Stimulated activated CD8-positive, alpha-beta memory T cell treated with anti-CD3 and anti-CD28 coated beads, Interleukin-12 subunit alpha, Interleukin-12 subunit beta, amount 100 ng/mL, for 24 hours (primary cell): ENCODE measurements around the gene VIPR1.

Experiments used
- DNase-seq: peaks from one replicate; pipeline ENCODE4 v3.0.0-alpha.2; 2020; ENCODE audit errors: extremely low read depth

VIPR1 gene, protein sequence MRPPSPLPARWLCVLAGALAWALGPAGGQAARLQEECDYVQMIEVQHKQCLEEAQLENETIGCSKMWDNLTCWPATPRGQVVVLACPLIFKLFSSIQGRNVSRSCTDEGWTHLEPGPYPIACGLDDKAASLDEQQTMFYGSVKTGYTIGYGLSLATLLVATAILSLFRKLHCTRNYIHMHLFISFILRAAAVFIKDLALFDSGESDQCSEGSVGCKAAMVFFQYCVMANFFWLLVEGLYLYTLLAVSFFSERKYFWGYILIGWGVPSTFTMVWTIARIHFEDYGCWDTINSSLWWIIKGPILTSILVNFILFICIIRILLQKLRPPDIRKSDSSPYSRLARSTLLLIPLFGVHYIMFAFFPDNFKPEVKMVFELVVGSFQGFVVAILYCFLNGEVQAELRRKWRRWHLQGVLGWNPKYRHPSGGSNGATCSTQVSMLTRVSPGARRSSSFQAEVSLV

DNA sequence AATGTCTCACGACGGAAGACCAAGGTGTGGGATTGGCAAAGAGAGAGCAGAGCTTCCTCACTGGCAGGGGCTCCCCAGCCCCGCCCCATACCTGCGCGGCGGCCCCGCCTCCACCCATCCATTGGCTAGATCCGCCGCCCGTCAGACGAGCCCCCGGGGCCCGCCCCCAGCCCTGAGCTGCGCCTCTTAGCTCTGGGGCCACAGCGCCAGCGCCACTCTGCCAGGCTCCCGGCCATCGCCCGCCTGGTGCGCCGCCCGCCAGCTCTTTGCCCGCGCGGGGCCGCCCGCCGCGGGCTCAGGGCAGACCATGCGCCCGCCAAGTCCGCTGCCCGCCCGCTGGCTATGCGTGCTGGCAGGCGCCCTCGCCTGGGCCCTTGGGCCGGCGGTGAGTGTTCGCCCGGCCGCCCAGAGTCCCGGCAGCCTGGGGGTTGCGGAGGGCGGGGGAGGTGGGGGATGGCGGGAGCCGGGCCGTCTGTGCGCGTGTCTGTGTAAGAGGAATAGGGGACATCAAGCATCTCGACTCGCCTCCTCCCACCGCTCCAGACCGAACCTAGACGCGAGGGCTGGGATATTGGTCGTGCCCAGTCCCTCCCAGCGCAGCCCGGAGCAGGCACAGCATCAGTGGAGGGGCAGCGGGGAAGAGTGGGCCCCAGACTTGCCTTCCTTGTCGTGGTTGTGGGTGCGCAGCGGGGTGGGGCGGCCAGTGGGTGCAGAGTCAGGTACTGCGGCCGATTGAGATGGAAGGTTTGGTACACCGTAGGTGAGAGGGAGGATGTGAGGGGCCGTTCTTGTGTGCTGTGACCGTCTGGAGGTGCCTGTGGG is at the start of gene VIPR1:
TSS of gene VIPR1 (plus strand) at position 215 of the 822 bp plus-strand sequence. CDS start at position 308, 93 bp downstream.
- DNase-seq = peak; percentile 73

DNA sequence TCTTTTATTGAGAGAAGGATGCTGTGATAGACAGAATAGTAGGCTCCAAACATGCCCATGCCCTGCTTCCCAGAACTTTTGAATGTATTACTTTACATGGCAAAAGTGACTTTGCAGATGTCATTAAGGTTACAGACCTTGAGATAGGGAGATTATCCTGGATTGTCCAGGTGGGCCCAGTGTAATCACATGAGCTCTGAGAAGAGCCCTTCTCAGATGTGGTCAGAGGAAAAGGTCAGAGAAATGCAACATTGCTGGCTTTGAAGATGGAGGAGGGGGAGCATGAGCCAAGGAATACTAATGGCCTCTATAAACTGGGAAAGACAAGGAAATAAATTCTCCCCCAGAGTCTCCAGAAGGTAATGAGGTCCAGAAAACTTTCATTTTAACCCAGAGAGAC is 46.2 kb upstream of the VIPR1 start:
- DNase-seq = no peak

- DNase-seq = no peak
Observed at GRCh38 chr3:42459151-42459550, 43.3 kb upstream of the VIPR1 start.

DNA sequence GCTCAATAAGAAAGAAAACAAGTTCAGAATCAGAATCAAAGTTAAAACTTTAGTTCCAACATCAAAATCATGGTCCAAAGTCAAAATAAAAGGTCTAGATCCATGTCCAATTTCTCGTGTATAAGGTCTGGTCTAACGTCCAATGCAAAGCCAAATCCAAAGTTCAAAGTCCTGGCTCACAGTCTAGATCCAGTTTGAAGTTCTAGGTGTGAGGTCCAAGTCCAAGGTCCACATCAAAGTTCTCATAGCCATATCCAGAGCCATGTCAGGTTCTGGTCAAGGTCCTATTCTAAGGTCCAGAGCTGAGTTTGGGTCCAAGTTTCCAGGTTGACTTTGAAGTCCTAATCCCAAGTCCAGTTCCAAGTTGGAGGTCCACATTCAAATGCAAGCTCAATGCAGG is 40.7 kb upstream of the VIPR1 start:
- DNase-seq = no peak

DNA sequence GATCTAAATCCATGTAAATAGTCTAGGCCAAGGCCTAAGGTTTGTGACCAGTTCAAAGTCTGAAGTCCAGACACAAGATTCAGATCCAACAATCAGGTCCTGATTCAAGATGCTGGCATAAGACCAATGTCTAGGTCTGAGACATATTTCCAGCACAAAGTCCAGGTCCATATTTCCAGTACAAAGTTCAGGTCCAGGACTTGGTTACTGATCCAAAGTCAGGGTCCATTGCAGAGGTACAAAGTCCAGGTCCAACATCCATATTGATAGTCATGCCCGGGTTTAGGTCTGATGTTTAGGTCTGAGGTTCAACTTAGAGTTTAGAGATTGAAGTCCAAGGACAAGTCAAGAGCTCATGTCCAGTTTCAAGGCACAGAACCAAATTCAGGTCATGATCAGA is 39.4 kb upstream of the VIPR1 start:
- DNase-seq = no peak

DNA sequence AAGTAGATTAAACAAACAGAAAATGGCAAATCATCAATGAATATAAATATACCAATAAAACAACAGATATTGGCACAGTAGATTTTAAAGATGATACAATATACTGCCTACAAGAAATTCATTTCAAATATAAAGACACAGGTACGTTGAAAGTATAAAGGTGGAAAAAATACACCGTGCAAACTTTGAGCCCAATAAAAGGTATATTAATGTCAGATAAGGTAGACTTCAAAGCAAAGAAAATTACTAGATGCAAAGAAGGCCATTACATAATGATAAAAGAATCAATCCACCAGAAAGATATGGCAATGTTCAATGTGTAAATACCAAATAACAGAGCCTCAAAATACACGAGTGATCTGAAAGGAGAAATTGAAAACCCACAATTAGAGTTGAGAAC is 34.3 kb upstream of the VIPR1 start:
- DNase-seq = no peak

- DNase-seq = no peak
Observed at GRCh38 chr3:42472555-42472954, 29.9 kb upstream of the VIPR1 start.

GRCh38 chr3:42473083-42473932 is 29.1 kb upstream of the VIPR1 start:
- no peak for DNase-seq

GRCh38 chr3:42476225-42477125 is 26.0 kb upstream of the VIPR1 start:
- DNase-seq = no peak

DNA sequence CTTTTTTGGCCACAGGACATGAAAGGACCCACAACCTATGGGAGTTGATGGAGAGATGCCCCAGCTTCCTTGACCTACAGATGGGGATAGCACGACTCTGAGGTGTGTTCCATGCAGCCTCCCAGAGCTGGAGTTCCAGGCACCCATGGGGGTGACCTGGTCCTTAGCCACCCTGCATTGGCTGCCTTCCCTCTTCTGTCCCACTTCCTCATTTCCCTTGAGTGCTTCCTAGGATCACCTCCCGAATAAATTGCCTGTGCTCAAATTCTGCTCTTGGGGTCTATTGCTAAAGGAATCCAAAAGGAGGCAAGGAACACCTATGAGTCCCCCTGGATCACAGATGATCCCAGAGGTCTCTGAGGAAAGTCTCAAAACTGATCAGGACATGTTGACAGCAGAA is 24.7 kb upstream of the VIPR1 start:
- DNase-seq = no peak

- DNase-seq = no peak
Observed at GRCh38 chr3:42478830-42479229, 23.6 kb upstream of the VIPR1 start.

- no peak for DNase-seq
Observed at GRCh38 chr3:42486814-42487565, 15.5 kb upstream of the VIPR1 start.

- no peak for DNase-seq
Observed at GRCh38 chr3:42488687-42489086, 13.8 kb upstream of the VIPR1 start.

DNA sequence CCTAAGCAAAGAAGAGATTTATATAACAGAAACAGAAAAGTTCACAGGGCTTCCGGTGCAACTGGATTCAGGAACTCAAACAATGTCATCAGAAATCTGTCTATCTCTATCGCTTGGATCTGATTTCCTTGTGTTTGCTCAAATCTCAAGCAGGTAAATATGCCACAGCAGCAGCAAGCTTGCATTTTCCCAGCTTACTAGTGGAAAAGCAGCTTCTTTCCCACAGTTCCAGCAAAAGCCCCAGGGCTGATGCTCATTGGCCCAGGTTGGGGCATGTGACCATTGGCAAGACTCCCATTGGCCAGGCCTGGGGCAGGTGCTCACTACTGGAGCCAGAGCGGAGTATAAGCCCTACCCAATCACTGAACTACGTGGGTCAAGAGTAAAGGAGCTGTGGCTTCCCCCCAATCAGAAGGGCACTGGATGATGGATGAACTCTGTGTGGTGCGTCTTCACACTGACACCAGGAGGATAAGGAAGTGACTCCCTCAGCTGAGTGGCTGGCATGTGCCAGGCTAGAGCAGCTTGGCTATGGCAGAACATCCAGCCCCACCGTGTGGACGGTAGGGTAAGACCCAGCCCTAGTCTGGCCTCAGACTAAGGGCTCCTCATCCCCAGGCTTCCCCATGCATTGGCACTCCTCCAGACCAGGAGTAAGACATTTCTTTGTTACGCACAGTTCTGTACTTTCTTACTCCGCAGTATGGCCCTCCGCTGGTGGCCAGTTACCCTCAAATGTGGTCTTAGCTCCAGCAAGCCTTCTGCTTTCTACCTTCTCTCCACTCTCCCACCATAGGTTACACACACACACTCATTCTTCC is 13.1 kb upstream of the VIPR1 start:
- DNase-seq = no peak

DNA sequence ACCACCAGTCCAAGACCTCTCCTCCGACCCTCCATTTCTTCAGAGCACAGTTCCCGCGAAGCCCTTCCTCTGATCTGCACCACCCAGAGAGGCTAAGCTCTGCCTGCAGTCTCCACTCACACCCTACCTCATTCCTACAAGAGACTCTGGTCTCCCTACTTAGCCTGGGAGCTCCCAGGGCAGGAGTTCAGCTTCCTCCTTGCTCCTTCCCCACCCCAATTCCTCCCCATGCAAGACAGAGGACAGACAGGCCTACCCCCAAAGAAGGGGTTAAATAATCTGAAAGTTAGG is 12.6 kb upstream of the VIPR1 start:
- DNase-seq = no peak

GRCh38 chr3:42490243-42490642 is 12.2 kb upstream of the VIPR1 start:
- no peak for DNase-seq

- DNase-seq = no peak
Observed at GRCh38 chr3:42491881-42492507, 10.4 kb upstream of the VIPR1 start.

- DNase-seq = no peak
Observed at GRCh38 chr3:42492508-42493080, 9.8 kb upstream of the VIPR1 start.
